GM08714 (cell line): ENCODE data around the gene PRSS57.
"Not testable (repeated sequence)": the region's sequence is repeated elsewhere in the genome, so short reads cannot be mapped to it uniquely, and the experiment has no call there.

ENCODE experiments used
- H3K4me3 ChIP-seq: fragments of 200-500 bp; sonication (Bioruptor generic); 2 replicates; pipeline ENCODE4 v1.5.1; 2014; ENCODE audit warnings: mild to moderate bottlenecking, low read length, inconsistent platforms
- ZNF274 ChIP-seq: IDR thresholded peaks from 2 replicates; pipeline ENCODE4 v1.6.1; 2012; ENCODE audit warnings: mild to moderate bottlenecking, low read depth, low read length

PRSS57 gene

GRCh38 chr19:715347-715746 is 20.1 kb upstream of the PRSS57 start:
- no peak overlapping the region for H3K4me3 ChIP-seq
- no peak for TF ChIP-seq ZNF274

DNA sequence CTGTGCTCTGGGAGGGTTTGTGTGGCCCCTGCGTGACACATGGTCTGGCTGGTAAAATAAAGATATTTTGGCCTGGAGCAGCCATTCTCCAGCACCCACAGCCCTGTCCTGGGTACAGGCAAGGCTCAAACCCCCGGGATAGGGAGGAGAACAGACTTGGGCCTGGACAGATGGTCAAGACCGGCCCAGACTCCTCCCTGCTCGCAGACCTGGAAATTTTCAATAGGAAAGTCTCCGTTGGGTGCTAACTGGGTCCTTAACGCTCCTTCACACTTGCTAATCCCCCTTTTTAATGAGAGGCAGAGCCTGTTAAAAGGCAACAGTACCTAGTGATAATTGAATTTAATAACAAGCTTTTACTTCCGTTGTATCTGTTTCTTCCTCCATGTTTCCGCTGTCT is 16.0 kb upstream of the PRSS57 start:
- no peak for TF ChIP-seq ZNF274
- H3K4me3 ChIP-seq = no peak overlapping the region

DNA sequence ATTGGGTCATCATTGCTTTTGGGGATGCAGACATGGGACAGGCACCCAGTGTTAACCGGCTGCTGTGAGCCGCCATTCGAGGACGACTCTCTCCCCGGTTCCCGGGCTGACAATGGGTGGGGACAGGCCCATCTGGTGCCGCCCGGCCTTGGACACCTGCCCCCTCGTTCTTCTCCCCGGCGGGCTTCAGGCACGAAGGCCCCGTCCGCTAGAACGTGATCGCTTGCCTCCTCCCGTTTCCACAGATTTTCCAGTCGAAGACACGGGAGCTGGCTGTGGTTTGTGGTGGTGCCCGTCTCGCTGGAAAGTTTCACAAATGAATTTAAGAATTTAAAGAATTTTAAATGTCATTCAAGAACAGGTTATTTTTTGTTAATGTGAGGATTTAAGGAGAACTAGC is 15.5 kb upstream of the PRSS57 start:
- no peak for TF ChIP-seq ZNF274
- H3K4me3 ChIP-seq = no peak overlapping the region

GRCh38 chr19:709965-710571 is 14.8 kb upstream of the PRSS57 start:
- TF ChIP-seq ZNF274 = no peak

DNA sequence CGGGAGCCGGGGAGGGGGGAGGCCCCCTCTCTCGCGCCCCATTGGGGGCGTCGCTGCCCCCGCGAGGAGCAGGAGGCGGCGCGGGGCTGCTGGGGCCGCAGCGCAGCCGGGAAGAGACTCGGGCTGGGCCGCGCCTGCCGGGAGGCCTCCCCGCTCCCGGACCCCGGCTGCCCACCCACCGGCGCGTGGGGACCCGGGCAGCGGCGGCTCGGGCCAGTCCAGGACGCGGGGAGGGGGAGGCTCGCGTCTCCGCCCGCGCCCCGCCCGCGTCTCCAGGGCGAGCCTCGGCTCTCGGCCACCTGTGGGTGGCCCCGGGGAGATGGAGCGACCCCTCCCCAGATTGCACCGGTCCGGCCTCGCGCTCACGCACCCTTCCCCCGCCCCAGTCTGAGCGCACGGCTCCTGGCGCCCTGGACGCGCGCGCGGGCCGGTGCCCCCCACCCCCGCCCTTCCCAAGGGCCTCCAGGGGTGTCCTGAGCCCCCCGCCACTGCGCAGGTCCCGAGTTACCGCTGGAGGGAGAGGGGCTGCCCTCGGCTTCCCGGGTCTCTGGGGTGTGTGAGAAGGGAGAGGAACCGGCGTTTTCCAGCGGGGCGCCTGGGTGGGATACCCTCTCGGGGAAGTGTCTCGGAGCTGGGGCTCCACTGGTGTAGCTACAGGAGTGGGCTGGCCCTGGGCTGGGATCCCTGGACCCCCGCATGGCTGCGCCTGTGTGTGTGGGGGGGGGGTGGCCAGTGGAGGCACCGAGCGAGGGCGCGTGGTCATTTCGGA is 14.1 kb upstream of the PRSS57 start:
- no peak for TF ChIP-seq ZNF274
- no peak overlapping the region for H3K4me3 ChIP-seq

More at GRCh38 chr19:709965-710571, 14.8 kb upstream of the PRSS57 start:
- H3K4me3 ChIP-seq = no peak overlapping the region

DNA sequence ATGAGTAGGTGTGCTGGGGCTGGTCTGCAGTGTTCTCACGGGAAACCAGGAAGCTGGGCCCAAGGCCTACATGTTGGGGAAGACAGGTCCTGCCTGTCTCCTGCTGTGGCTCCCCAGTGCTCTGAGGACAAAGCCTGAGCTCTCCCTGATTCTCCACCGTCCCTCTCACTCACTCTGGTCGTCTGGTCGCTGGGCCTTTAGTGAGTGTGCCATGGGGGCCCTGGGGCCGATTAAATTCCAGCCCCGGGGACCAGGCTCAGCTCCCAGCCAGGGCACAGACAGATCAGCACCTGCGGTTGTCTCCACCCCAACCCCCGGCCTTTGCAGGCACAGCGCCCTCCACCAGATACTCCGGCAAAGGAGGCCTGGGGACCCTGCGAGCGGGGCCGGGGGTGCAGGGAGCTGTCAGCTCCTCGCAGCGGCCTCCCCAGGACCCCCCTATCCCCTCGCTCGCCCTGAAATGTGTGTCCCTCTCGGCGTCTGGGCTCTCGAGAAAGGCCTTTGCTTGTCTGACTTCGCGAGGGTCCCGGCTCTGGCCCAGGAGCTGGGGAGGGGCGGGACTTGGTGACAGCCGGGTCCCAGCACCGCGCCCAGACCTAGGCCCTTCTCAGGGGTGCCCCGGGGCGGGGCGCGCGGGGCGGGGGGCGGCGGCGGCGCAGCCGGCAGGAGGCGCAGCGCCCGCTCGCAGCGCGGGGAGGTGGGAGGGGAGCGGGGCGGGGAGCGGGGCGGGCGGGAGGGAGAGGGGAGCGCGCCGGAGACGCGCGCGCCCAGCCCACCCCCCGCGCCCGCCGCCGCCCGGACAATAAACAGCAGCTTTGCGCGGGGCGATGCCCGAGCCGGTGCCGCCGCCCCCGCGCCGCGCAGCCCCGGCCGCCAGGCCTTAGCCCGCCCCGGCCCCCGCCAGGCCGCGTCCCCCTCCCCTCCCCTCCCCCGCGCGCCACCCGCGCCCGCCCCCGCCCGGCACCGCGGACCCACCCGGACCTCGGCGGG is 13.2 kb upstream of the PRSS57 start, which contains the start of gene PALM:
Gene PALM (plus strand): TSS at position 782 of the 990 bp plus-strand sequence. CDS start 212 bp downstream, outside the sequence.
- no peak for TF ChIP-seq ZNF274
- H3K4me3 ChIP-seq = no peak within 1 kb of the TSS

DNA sequence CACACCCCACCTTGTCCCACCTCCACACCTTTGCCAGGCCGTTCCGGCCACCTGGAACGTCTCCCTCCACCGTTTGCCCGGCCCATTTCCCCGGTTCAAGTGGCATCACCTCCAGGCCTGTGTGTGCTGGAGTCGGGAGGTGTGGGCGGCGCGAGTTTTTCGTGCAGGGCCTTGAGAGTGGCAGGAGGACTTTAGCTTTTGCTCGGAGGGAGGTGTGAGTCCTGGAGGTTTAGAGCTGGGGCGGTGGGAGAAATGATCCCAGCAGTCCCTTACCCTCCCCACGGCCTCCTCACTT is 9.1 kb upstream of the PRSS57 start:
- no peak overlapping the region for H3K4me3 ChIP-seq

GRCh38 chr19:703651-704446 is 8.6 kb upstream of the PRSS57 start:
- TF ChIP-seq ZNF274 = no peak
- H3K4me3 ChIP-seq = no peak overlapping the region

More for the DNA sequence above, 9.1 kb upstream of the PRSS57 start:
- no peak for TF ChIP-seq ZNF274

- no peak overlapping the region; the same call in 1 of the 2 replicates for H3K4me3 ChIP-seq
- no peak for TF ChIP-seq ZNF274
Measured at GRCh38 chr19:703329-703650, 8.0 kb upstream of the PRSS57 start.

- not testable (repeated sequence) for H3K4me3 ChIP-seq
Measured at GRCh38 chr19:702847-703246, 7.6 kb upstream of the PRSS57 start.

DNA sequence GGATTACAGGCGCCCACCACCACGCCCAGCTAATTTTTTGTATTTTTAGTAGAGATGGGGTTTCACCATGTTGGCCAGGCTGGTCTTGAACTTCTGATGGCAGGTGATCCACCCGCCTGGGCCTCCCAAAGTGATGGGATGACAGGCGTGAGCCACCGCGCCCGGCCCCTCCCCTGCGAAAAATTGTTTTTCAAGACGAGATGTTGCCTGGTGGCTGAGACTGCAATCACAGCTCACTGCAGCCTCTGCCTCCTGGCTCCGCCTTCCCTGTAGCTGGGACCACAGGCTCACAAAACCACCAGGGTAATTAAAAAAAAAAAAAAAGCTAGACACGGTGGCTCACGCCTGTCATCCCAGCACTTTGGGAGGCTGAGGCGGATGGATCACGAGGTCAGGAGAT is 4.6 kb upstream of the PRSS57 start:
- H3K4me3 ChIP-seq = not testable (repeated sequence)

- H3K4me3 ChIP-seq = not testable (repeated sequence)
Measured at GRCh38 chr19:698529-698928, 3.3 kb upstream of the PRSS57 start.

- no peak for TF ChIP-seq ZNF274
- no peak overlapping the region for H3K4me3 ChIP-seq
Measured at GRCh38 chr19:694481-695351, 536 bp downstream of the PRSS57 start.
